Measurements from ENCODE around the gene RAB1A. TPM values are rescaled to one million over a fixed set of nuclear protein-coding genes. Genes with fewer than 3 reads are reported as not detected.
A peak's percentile ranks its signal among the peaks of the same experiment; 100 is the strongest.

Gene RAB1A
- total and polyA plus RNA-seq, 2 of the 13 experiments (the other 11 are each of a cell fraction or from before 2014, with no cell fraction given): 206 to 226 TPM

GRCh38 chr2:65055422-65056214 is 74.3 kb downstream of the RAB1A start (continued):
- no peak for TF ChIP-seq CENPBD1 (CRISPR knock-in tag; IDR thresholded peaks at IDR 0.05; ENCODE audit: borderline replicate concordance, low read depth)
- TF ChIP-seq AFF4 (CRISPR knock-in tag; IDR thresholded peaks at IDR 0.05): no peak; the same call in 1 of the 2 replicates
- no peak for TF ChIP-seq ATF2 (CRISPR knock-in tag; IDR thresholded peaks at IDR 0.05)
- peak; percentile 71; the same call in 1 of the 2 replicates for TF ChIP-seq ZSCAN21 (CRISPR knock-in tag; IDR thresholded peaks at IDR 0.05; ENCODE audit: borderline replicate concordance)
- TF ChIP-seq PHF21A (CRISPR knock-in tag; IDR thresholded peaks at IDR 0.05): peak; percentile 66; the same call in 1 of the 2 replicates
- TF ChIP-seq HIC2 (CRISPR knock-in tag; IDR thresholded peaks at IDR 0.05; ENCODE audit: low read depth): no peak; the same call in 1 of the 2 replicates
- TF ChIP-seq MYPOP (CRISPR knock-in tag; IDR thresholded peaks at IDR 0.05): no peak; the same call in 1 of the 2 replicates
- no peak for TF ChIP-seq BRCA1 (CRISPR knock-in tag; IDR thresholded peaks at IDR 0.05)
- TF ChIP-seq ZBTB7B (CRISPR knock-in tag; IDR thresholded peaks at IDR 0.05): peak; percentile 64; the same call in 1 of the 2 replicates
- no peak; the same call in 1 of the 2 replicates for TF ChIP-seq ZNF639 (CRISPR knock-in tag; conservative IDR thresholded peaks at IDR 0.05)
- TF ChIP-seq ZNF530 (CRISPR knock-in tag; IDR thresholded peaks at IDR 0.05; ENCODE audit: low read depth): no peak
- no peak for TF ChIP-seq ZNF335 (CRISPR knock-in tag; IDR thresholded peaks at IDR 0.05)
